HG03159 (cell line): ENCODE data around the gene ADIG.
"Not testable (repeated sequence)": the region's sequence is repeated elsewhere in the genome, so short reads cannot be mapped to it uniquely, and the experiment has no call there.

Experiments used
- ATAC-seq: cut with Tn5 transposase; IDR thresholded peaks from one replicate; pipeline ENCODE4 v1.9.1; 2021; ENCODE audit warnings: mild to moderate bottlenecking, moderate library complexity; ENCODE audit not compliant: unreplicated experiment

The ADIG gene

DNA sequence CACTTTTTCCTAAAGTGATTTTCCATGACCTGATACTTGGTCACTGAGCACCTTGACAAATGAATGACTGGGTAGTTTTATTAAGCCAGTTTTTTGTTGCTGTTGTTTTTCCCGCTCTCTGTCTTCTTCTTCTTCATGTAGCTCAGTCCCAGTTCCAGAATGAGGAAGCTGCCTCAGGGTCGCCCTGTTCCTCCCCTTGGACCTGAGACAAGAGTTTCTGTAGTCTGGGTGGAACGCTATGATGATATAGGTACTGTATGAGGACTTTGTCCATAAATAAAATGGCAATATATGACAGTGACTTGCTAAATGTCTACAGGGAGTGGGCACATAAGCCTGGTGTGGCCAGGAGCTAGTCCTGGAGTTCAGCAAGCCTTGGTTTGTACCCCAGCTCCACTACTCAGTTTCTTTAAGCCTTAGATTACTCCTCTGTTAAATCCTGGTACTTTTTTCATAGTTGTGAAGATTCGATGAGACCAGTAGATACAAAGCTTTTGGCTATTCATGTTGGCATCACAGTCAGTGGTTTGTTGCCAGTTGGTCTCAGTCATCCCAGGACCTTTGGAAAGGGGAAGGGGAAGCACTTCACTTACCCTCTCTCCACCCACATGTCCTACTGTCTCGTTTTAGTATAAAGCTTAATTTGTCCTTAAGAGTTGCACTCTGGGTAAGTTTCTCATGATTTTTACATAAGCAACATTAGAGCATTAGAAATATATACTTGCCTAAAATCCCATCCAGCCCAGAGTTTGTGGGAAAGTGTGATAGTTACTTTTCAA lies 11.1 kb upstream of the ADIG start:
- ATAC-seq = no peak

GRCh38 chr20:38573413-38573812 lies 7.6 kb upstream of the ADIG start:
- no peak for ATAC-seq

DNA sequence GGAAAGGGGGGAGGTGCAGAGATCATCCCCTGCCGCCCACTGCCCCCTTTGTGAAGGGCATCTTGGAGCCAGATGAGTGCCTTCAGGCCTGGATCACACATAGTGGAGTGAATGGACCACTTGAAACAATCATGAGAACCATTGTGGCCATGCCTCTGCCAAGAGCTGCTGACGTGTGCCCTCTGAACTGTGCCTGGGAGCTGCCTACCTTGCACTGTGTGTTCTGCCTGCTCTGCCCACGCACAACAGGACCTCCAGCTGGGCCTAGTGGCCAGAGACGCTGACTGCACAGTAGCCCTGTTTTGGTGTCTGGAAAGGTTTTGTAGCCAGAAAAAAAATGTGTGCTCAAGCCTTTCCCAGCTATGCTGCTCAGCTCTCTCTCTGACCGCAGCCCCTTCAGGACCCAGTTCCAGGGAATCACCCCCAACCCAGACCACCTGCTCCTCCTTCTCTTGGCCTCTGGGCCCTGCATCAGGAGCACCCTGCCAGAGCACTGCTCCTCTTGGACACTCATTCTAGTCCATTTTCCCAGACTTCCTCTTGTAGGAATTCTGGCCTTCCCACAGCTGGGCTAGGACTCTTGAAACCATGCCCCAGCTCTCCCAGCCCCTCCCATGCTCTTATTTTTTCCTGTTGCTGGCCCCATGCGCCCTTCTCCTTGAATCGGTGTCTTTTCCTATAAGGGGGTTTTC lies 1.6 kb upstream of the ADIG start:
- ATAC-seq = no peak

DNA sequence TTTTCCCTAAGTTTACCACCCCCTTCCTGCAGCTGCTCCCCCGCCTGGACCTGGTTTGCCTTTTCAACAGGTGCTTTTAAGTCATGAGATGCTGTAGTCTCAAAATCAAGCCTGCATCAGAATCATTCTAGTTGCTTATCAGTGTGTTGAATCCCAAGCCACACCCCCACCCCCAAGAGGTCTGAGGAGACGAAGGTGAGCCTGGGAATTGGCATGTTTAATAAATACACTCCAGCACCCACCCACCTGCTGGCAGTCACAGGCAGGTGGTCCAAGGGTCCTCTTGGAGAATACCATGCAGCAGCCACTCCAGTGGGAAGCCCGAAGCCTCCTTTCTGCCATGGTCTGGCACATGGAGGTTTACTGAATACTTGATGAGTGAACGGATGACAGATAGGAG lies 1.1 kb upstream of the ADIG start:
- no peak for ATAC-seq

- no peak for ATAC-seq
These were observed 897 bp downstream of the ADIG start for GRCh38 chr20:38581830-38582358.

DNA sequence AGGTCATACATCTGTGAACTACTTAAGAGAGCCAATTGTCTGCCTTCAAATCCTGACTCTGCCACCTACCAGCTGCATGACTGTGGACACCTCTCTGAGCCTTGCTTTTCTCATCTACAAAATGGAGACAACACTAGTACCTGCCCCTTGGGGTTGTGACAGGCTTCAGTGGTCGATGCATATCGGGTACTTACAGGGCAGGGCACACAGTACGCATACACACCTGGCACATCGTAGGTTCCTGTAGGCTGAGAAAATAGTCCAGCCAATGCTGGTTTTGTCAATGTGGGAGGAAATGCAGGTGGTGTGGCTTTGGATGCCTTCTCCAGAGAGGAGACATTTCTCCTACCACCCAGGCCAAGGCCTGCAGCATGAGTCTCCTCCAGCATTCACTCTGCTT lies 2.3 kb downstream of the ADIG start:
- no peak for ATAC-seq

GRCh38 chr20:38584099-38584763 lies 3.2 kb downstream of the ADIG start:
- ATAC-seq = no peak

DNA sequence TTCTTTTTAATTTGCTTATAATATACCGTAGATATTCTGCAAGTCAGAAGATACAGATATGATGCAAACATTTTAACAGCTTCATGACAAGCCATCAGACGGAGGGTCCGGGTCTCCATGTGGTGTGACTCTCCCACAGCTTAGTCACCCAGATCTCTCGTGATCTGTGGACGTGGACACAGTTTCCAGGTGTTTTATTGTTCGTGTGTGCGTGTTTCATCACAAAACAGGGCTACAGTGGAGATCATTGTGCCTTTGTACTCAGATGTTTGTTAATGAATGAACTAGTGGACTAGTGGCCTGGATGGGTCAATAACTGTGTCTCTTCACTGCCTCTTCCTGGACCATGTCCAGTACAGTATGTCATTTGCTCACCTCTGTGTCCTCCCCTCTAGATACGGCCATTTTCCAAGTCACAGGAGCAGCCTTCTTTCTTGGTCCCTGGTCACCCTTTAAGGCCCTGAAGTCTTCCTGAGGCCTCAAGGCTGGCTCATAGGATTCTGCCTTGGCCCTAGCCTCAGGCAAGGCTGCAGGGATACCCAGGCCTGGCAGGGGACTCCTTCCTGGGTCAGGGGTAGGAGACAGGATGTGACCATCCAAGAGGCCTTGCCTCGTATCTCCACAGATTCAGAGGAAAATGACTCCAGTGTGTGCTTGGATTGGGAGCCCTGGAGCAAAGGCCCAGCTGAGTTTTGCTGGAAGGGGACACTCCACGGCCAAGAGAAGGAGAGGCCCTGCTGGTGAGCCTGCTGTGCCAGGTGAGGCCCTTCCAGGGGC lies 4.6 kb downstream of the ADIG start:
- no peak for ATAC-seq

GRCh38 chr20:38586181-38586525 lies 5.2 kb downstream of the ADIG start:
- no peak for ATAC-seq

GRCh38 chr20:38588303-38588702 lies 7.3 kb downstream of the ADIG start:
- ATAC-seq = no peak

DNA sequence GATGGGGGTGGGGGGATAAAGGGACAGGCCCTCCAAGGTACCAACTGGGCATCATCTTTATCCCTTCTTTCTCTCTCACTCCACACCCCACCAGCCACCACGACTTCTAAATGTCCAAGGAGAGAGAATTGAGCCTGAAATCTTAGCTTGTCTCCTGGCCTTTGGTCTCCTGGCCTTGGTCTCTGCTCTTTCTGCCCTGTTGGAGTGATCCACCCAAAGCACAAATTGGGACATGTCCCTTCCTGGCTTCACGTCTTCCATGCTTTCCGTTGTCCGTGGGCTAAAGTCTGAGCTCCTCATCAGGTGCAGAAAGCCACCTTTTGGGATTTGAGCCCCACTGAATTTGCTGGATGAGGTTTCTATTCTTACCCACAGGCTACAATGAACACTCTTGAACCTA lies 8.4 kb downstream of the ADIG start:
- ATAC-seq = no peak

DNA sequence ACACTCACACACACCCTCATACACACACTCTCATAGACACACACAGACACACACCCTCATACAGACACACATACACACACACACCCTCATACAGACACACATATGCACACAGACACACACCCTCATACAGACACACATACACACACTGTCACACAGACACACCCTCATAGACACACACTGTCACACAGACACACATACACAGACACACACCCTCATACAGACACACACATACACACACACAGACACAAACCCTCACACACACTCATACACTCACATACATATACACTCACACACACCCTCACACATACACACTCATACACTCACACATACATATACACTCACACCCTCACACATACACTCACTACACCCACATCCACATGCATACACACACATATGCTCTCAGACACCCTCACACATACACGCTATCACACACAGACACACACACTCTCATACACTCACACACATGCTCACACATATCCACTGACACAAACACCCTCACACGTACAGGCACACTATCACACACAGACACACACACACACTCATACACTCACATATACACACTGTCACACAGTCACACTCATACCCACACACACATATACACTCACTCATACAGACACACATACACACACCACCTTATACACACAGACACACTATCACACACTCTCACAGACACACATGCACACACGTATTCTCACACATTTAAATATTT lies 9.1 kb downstream of the ADIG start:
- ATAC-seq = no peak

- no peak for ATAC-seq
These were observed 9.9 kb downstream of the ADIG start for GRCh38 chr20:38590676-38591473.

GRCh38 chr20:38591474-38592410 lies 10.7 kb downstream of the ADIG start:
- ATAC-seq = no peak

DNA sequence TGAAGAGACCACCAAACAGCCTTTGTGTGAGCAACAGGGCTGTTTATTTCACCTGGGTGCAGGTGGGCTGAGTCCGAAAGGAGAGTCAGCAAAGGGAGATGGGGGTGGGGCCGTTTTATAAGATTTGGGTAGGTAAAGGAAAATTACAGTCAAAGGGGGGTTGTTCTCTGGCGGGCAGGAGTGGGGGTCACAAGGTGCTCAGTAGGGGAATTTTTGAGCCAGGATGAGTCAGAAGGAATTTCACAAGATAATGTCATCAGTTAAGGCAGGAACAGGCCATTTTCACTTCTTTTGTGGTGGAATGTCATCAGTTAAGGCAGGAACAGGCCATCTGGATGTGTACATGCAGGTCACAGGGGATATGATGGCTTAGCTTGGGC lies 11.4 kb downstream of the ADIG start:
- not testable (repeated sequence) for ATAC-seq

DNA sequence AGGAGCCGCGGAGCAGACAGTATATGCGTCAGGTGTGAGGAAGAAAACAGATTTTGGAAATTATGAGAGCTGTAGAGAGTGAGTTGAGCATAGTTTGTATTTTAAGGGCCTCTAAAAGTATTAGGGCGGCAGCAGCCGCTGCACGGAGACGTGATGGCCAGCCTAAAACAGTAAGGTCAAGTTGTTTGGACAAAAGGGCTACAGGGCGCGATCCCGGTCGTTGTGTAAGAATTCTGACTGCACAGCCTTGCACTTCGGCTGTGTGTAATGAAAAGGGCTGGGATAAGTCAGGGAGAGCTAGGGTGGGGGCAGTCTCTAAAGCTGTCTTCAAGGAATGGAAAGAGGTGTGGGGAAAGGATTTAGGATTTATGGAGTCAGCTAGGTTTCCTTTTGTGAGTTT lies 13.3 kb downstream of the ADIG start:
- not testable (repeated sequence) for ATAC-seq

- ATAC-seq = not testable (repeated sequence)
These were observed 14.9 kb downstream of the ADIG start for GRCh38 chr20:38595886-38596285.

- ATAC-seq = no peak
These were observed 18.4 kb downstream of the ADIG start for GRCh38 chr20:38599410-38599882.
